ENCODE results near the gene HMGN4.

Gene HMGN4

GRCh38 chr6:26553264-26553634 lies 15.1 kb downstream of the HMGN4 start:
- TF ChIP-seq, protein P1, sequence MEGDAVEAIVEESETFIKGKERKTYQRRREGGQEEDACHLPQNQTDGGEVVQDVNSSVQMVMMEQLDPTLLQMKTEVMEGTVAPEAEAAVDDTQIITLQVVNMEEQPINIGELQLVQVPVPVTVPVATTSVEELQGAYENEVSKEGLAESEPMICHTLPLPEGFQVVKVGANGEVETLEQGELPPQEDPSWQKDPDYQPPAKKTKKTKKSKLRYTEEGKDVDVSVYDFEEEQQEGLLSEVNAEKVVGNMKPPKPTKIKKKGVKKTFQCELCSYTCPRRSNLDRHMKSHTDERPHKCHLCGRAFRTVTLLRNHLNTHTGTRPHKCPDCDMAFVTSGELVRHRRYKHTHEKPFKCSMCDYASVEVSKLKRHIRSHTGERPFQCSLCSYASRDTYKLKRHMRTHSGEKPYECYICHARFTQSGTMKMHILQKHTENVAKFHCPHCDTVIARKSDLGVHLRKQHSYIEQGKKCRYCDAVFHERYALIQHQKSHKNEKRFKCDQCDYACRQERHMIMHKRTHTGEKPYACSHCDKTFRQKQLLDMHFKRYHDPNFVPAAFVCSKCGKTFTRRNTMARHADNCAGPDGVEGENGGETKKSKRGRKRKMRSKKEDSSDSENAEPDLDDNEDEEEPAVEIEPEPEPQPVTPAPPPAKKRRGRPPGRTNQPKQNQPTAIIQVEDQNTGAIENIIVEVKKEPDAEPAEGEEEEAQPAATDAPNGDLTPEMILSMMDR (conservative IDR thresholded peaks at IDR 0.05; ENCODE audit: low read length), result no peak
- H3K4me3 ChIP-seq (ENCODE audit: low read length), result peak overlapping the region; percentile 55
- peak; percentile 73 for DNase-seq (ENCODE audit: low read depth)

DNA sequence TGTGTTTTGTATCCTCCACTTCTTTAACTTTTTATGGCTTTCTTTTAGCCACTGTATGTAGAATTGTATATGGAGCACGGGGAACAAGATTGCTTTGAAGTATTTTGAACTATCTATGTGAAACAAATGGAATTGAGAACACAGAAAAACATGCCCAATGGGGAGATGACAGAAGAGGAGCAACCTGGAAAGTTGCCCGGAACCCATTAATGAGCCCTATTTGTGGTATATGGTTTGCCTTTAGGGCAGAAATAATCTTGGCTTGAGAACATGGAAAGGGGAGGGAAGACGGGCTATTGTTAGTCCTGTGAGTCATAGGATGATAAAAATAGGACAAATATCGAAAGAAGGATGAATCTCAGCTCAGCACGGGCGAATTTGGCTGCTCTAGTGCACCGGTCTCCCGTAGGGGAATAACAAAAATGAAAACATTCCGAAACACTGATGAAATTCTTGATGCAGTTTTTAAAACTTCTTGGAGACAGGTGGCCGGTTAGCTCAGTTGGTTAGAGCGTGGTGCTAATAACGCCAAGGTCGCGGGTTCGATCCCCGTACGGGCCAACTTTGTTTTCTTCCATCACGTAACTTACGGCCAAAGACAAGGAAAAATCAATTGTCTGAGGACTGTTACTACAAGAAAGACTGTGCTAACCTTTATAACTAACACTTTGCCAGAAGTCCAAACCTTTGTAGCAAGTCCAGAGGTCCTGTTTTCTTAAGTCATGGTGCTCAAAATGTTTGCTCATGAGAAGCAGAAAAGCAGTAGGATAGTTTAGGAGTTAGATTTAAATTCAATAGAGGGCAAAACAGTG lies 15.7 kb downstream of the HMGN4 start:
- peak overlapping the region; percentile 55 for H3K4me3 ChIP-seq (ENCODE audit: low read length)
- DNase-seq (ENCODE audit: low read depth), result peak; percentile 96
- TF ChIP-seq, protein P1 (conservative IDR thresholded peaks at IDR 0.05; ENCODE audit: low read length), result no peak

DNA sequence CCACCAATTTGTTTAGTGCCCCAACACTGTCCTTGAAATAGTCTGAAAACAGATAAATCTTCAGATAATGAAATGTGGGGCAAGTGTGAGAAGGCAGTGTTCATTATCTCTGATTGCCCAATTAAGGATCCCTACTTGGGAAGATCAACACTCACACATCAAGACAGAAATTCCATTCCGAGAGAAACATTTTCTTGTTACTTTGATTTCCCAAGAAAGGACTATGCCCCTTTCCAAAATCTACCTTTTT lies 16.2 kb downstream of the HMGN4 start:
- TF ChIP-seq, protein P1 (conservative IDR thresholded peaks at IDR 0.05; ENCODE audit: low read length), result no peak
- H3K4me3 ChIP-seq (ENCODE audit: low read length), result peak overlapping the region; percentile 50
- DNase-seq (ENCODE audit: low read depth), result no peak

DNA sequence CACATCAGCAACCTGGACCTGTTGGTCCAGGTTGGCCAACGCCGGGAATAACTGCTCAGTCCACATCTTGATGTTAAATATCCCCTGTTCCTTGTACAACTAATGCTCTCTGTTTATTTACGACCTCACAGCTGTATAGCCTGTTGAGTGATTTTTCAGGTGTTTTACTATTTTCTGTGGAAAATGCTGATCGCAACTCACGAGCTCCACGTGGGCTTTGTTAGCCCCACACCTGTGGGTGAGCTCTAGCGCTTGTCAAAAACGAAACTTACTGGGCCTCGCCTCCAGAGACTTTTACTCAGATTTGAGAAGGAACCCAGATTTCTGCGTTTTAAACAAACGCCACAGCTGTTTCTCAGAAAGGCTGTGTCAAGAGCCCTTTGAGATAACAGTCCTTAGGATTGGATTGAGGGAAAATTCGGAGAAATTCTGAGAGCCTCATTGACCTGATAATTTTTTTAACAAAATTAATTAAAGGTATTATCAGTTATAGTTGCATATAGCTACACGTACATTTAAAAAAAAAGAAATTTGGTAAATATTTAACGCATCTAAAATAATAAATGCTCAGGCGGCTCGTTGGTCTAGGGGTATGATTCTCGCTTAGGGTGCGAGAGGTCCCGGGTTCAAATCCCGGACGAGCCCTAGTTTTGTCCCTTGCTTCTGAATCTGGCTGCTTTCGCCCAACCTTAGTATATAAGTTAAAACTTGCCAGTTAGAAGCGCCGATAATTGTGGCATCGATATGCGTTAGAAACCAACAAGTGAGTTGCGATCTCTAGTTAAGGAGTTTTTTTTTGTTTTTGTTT lies 16.7 kb downstream of the HMGN4 start:
- TF ChIP-seq, protein P1 (conservative IDR thresholded peaks at IDR 0.05; ENCODE audit: low read length), result no peak
- DNase-seq (ENCODE audit: low read depth), result peak; percentile 68
- peak overlapping the region; percentile 50 for H3K4me3 ChIP-seq (ENCODE audit: low read length)

GRCh38 chr6:26555505-26556262 lies 17.5 kb downstream of the HMGN4 start:
- TF ChIP-seq, protein P1 (conservative IDR thresholded peaks at IDR 0.05; ENCODE audit: low read length), result no peak
- no peak for DNase-seq (ENCODE audit: low read depth)
- H3K4me3 ChIP-seq (ENCODE audit: low read length), result peak overlapping the region; percentile 42

DNA sequence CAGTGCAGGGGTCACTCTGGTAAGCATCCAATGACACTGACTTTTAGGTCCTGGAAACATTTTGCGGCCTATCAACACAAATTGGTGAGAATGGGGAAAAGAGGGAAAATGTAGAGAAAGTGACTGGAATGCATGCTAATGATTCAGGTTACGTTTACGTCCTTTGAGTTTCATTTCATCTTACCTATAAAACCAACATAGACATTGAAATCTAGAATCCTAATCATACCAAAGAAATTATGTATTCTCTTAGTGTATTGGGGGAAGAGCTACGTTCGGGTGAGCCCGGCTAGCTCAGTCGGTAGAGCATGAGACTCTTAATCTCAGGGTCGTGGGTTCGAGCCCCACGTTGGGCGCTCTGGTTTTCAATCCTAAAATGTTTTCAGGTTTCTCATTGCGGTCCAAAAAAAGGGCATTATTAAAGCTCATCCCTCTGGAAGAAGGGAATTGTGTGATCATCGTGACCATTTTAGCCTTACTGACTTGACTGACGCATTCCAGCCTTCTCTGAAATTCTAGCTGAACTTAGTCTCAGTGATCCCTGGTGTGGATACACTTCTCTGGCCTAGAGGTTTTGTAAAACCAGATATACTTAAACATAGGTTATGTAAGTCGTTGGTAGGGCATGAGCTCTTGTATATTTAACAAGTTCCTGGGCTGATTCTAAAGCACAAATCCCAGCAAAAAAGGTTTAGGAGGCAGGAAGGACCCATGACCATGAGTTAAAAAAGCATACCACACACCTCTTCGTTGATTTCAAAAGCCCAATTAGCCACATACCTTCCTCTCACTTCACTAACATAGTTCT lies 18.3 kb downstream of the HMGN4 start:
- peak; percentile 93 for DNase-seq (ENCODE audit: low read depth)
- TF ChIP-seq, protein P1 (conservative IDR thresholded peaks at IDR 0.05; ENCODE audit: low read length), result no peak
- H3K4me3 ChIP-seq (ENCODE audit: low read length), result peak overlapping the region; percentile 42; the same call in 1 of the 2 replicates
